ENCODE measurements around the gene PCSK6.

GRCh38 chr15:101254157-101255050, 235.1 kb downstream of the PCSK6 start:
- TF ChIP-seq POLR2A (IDR thresholded peaks at IDR 0.05; ENCODE audit: low read length), result no peak
- TF ChIP-seq GATA1 (IDR thresholded peaks at IDR 0.05; ENCODE audit: low read depth, low read length), result no peak

All from erythroblast (primary cell).